ENCODE data around the gene MORN1. TPM values are rescaled to one million over a fixed set of nuclear protein-coding genes. Genes with fewer than 3 reads are reported as not detected.

Gene MORN1
- total RNA-seq, 4 donors from 2014 or later = 5.7 to 13.4 (median 8.5) TPM

- Histone ChIP-seq H3K4me3 (no peak overlapping the region), H3K36me3 (peaks cover 66% of the 10 kb centered on the region), H3K27ac (no peak overlapping the region), H3K9me3 (no peaks in the 10 kb centered on the region), H3K27me3 (no peaks in the 10 kb centered on the region), H3K4me1 (peaks cover 15% of the 10 kb centered on the region)
- 92% methylated on average over 2 of the region's 24 CpGs for WGBS
- no peak for DNase-seq (ENCODE audit: low spot score in 2 of 2)
- TF ChIP-seq CTCF (IDR thresholded peaks at IDR 0.05) (no peak), EP300 (IDR thresholded peaks at IDR 0.05) (no peak), POLR2AphosphoS5 (IDR thresholded peaks at IDR 0.05) (no peak), POLR2A (IDR thresholded peaks at IDR 0.05) (no peak)
These were observed 17.1 kb upstream of the MORN1 start for GRCh38 chr1:2408456-2408855.

- DNase-seq (ENCODE audit: low spot score in 2 of 2) = no peak
- peaks cover 71% of the 10 kb centered on the region for H3K36me3 ChIP-seq
- WGBS = 95% methylated on average over 8 of the region's 8 CpGs
- peaks cover 10% of the 10 kb centered on the region for H3K4me1 ChIP-seq
- H3K9me3 ChIP-seq = no peaks in the 10 kb centered on the region
- no peaks in the 10 kb centered on the region for H3K27me3 ChIP-seq
- no peak overlapping the region for H3K27ac ChIP-seq
- no peak overlapping the region for H3K4me3 ChIP-seq
- TF ChIP-seq POLR2AphosphoS5 (IDR thresholded peaks at IDR 0.05) = no peak
- no peak for TF ChIP-seq EP300 (IDR thresholded peaks at IDR 0.05)
- no peak for TF ChIP-seq CTCF (IDR thresholded peaks at IDR 0.05)
- no peak for TF ChIP-seq POLR2A (IDR thresholded peaks at IDR 0.05)
These were observed 16.6 kb upstream of the MORN1 start for GRCh38 chr1:2407991-2408275.

- H3K27ac ChIP-seq = no peak overlapping the region
- peaks cover 77% of the 10 kb centered on the region for H3K36me3 ChIP-seq
- no peaks in the 10 kb centered on the region for H3K9me3 ChIP-seq
- WGBS = 74% methylated on average over 13 of the region's 25 CpGs
- H3K27me3 ChIP-seq = no peaks in the 10 kb centered on the region
- H3K4me3 ChIP-seq = no peak overlapping the region
- no peak for DNase-seq (ENCODE audit: low spot score in 2 of 2)
- H3K4me1 ChIP-seq = peaks cover 10% of the 10 kb centered on the region
- no peak for TF ChIP-seq POLR2AphosphoS5 (IDR thresholded peaks at IDR 0.05)
- no peak for TF ChIP-seq EP300 (IDR thresholded peaks at IDR 0.05)
- TF ChIP-seq POLR2A (IDR thresholded peaks at IDR 0.05) = no peak
- TF ChIP-seq CTCF (IDR thresholded peaks at IDR 0.05) = no peak
These were observed 16.0 kb upstream of the MORN1 start for GRCh38 chr1:2407166-2407990.

DNA sequence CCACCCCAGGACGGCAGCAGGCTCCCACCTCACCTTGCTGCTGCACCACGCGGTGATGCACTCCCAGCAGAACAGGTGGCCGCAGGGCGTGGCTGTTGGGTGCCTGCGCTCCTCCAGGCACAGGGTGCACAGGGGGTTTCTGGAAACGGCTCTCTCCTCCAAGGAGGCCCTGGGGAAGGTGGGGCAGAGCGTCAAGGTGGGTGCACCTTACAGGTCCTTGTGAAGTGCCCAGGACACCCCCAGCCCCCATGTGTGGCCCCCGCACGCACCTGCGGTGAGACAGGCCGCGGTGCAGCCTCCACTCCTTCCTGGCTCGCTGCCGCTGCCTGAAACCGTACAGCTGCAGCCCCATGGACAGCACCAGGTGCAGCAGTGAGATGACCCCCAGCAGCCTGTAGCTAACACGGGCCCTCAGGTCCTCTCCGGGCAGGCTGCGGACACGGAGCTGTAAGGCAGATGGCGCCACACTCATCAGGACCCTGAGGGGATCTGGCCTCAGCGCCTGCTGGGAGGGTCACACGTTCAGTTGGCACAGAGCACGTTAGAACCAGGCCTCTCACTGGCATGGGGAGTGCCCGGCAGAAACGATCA is 15.2 kb upstream of the MORN1 start:
- H3K4me3 ChIP-seq = no peak overlapping the region
- H3K9me3 ChIP-seq = no peaks in the 10 kb centered on the region
- peaks cover 85% of the 10 kb centered on the region for H3K36me3 ChIP-seq
- WGBS = 73% methylated on average over 7 of the region's 26 CpGs
- TF ChIP-seq POLR2A (IDR thresholded peaks at IDR 0.05) (no peak), EP300 (IDR thresholded peaks at IDR 0.05) (no peak), POLR2AphosphoS5 (IDR thresholded peaks at IDR 0.05) (no peak), CTCF (IDR thresholded peaks at IDR 0.05) (no peak)
- H3K4me1 ChIP-seq = peaks cover 4% of the 10 kb centered on the region
- no peak for DNase-seq (ENCODE audit: low spot score in 2 of 2)
- H3K27ac ChIP-seq = no peak overlapping the region
- H3K27me3 ChIP-seq = no peaks in the 10 kb centered on the region

DNA sequence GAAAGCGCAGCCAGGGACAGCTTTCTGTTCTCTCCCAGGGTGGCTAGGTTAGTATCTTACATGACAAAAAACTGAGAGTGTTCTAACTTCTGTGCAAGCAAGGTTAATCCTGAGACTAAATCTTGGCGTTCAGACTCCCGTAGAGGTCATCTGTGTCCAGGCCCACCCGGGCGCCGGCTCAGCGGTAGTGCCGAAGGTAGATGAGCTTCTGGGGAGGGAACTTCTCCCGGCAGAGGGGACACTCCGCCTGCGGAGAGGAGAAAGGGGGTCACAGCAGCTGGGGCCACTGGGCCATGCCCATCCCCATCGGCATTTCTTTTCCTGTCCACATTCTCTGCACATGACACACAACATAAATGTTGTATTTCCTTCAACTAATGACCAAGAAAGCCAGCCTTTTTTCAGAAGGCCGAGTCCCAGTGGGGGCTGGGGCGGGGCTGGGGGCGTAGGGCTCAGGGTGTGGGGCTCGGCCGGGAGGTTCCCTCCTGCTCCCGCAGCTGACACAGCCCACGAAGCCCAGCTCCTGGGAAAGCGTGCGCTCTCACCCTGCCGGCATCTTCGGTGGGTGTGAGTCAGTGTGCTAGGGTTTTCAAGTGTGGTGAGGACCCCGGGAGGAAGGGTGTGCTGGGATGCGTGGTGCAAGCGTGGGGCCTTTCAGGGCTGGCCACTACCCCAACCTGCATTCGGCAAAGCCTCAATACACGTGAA is 14.4 kb upstream of the MORN1 start:
- no peak for DNase-seq (ENCODE audit: low spot score in 2 of 2)
- Histone ChIP-seq H3K27ac (no peak overlapping the region), H3K36me3 (peaks cover 89% of the 10 kb centered on the region)

More for the DNA sequence above, 14.4 kb upstream of the MORN1 start:
- Histone ChIP-seq H3K4me3 (no peak overlapping the region), H3K9me3 (no peaks in the 10 kb centered on the region), H3K4me1 (no peaks in the 10 kb centered on the region), H3K27me3 (no peaks in the 10 kb centered on the region)
- 75% methylated on average over 13 of the region's 28 CpGs for WGBS
- TF ChIP-seq EP300 (IDR thresholded peaks at IDR 0.05) = no peak
- no peak for TF ChIP-seq POLR2AphosphoS5 (IDR thresholded peaks at IDR 0.05)
- TF ChIP-seq CTCF (IDR thresholded peaks at IDR 0.05) = no peak
